ACC112 (cell line): Measurements from ENCODE around the gene EIF4G3.
"Not testable (repeated sequence)": the region's sequence is repeated elsewhere in the genome, so short reads cannot be mapped to it uniquely, and the experiment has no call there.

Source experiments
- H2AFZ ChIP-seq: fragments of 200-600 bp; sonication (generic); one replicate; pipeline ENCODE4 v1.6.0; 2017; ENCODE audit warnings: antibody characterized with exemption, low read length; ENCODE audit not compliant: unreplicated experiment
- H3K27ac ChIP-seq: fragments of 200-600 bp; sonication (generic); 2 replicates; pipeline ENCODE4 v1.5.1; 2014; ENCODE audit warnings: low read depth, mild to moderate bottlenecking, antibody characterized with exemption, low read length, moderate library complexity
- H3K27me3 ChIP-seq: fragments of 200-600 bp; sonication (generic); 2 replicates; pipeline ENCODE4 v1.6.1; 2014; ENCODE audit warnings: mild to moderate bottlenecking, antibody characterized with exemption, low read length, moderate library complexity, mixed read lengths; ENCODE audit not compliant: insufficient read depth
- H3K36me3 ChIP-seq: fragments of 200-600 bp; sonication (generic); 2 replicates; pipeline ENCODE4 v1.6.1; 2016; ENCODE audit warnings: mild to moderate bottlenecking, antibody characterized with exemption, low read length, moderate library complexity, mixed read lengths; ENCODE audit not compliant: insufficient read depth
- H3K4me1 ChIP-seq: fragments of 200-600 bp; sonication (generic); one replicate; pipeline ENCODE4 v1.6.1; 2016; ENCODE audit warnings: low read length, mixed read lengths; ENCODE audit not compliant: insufficient read depth, unreplicated experiment, control insufficient read depth
- H3K4me3 ChIP-seq: fragments of 200-600 bp; sonication (generic); 2 replicates; pipeline ENCODE4 v1.5.1; 2014; ENCODE audit warnings: mild to moderate bottlenecking, low read depth, low read length
- H3K79me2 ChIP-seq: fragments of 200-600 bp; sonication (generic); one replicate; pipeline ENCODE4 v1.6.0; 2016; ENCODE audit warnings: low read length; ENCODE audit not compliant: control insufficient read depth, unreplicated experiment, insufficient read depth

Gene EIF4G3

DNA sequence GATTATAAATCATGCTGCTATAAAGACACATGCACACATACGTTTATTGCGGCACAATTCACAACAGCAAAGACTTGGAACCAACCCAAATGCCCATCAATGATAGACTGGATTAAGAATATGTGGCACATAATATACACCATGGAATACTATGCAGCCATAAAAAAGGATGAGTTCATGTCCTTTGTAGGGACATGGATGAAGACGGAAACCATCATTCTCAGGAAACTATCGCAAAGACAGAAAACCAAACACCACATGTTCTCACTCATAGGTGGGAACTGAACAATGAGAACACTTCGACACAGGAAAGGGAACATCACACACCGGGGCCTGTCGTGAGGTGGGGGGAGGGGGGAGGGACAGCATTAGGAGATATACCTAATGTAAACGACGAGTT is 82.4 kb downstream of the EIF4G3 start:
- H3K4me3 ChIP-seq, H3K27me3 ChIP-seq, H3K36me3 ChIP-seq, H2AFZ ChIP-seq, H3K27ac ChIP-seq: not testable (repeated sequence)
- H3K79me2 ChIP-seq: peaks cover 22% of the 10 kb centered on the region
- H3K4me1 ChIP-seq: peaks cover 22% of the 10 kb centered on the region

GRCh38 chr1:21093271-21093958 is 83.3 kb downstream of the EIF4G3 start:
- Histone ChIP-seq H3K79me2 (peaks cover 25% of the 10 kb centered on the region), H3K4me1 (peaks cover 18% of the 10 kb centered on the region)
- not testable (repeated sequence) for H3K27me3 ChIP-seq, H3K27ac ChIP-seq, H2AFZ ChIP-seq, H3K36me3 ChIP-seq, H3K4me3 ChIP-seq

- Histone ChIP-seq H3K79me2 (peaks cover 25% of the 10 kb centered on the region), H3K4me1 (peaks cover 18% of the 10 kb centered on the region)
- H3K27ac ChIP-seq, H2AFZ ChIP-seq, H3K27me3 ChIP-seq, H3K36me3 ChIP-seq, H3K4me3 ChIP-seq: not testable (repeated sequence)
These were observed 84.2 kb downstream of the EIF4G3 start for GRCh38 chr1:21092545-21092944.

GRCh38 chr1:21091053-21091690 is 85.5 kb downstream of the EIF4G3 start:
- H3K4me1 ChIP-seq: peaks cover 18% of the 10 kb centered on the region
- peaks cover 24% of the 10 kb centered on the region for H3K79me2 ChIP-seq
- H2AFZ ChIP-seq, H3K36me3 ChIP-seq, H3K27me3 ChIP-seq: not testable (repeated sequence)
- H3K27ac ChIP-seq: peak overlapping the region; percentile 80
- peak overlapping the region; percentile 60 for H3K4me3 ChIP-seq

GRCh38 chr1:21090463-21090862 is 86.2 kb downstream of the EIF4G3 start:
- no peak overlapping the region for H2AFZ ChIP-seq
- H3K36me3 ChIP-seq: 0 out of 2 replicates have a peak, but pooled peaks cover 4% of the 10 kb centered on the region
- peaks cover 18% of the 10 kb centered on the region for H3K4me1 ChIP-seq
- no peaks in the 10 kb centered on the region for H3K27me3 ChIP-seq
- H3K27ac ChIP-seq: peak overlapping the region; percentile 80
- peaks cover 19% of the 10 kb centered on the region for H3K79me2 ChIP-seq
- peak overlapping the region; percentile 60 for H3K4me3 ChIP-seq

- Histone ChIP-seq H3K27ac (peak overlapping the region; percentile 80), H2AFZ (no peak overlapping the region), H3K36me3 (0 out of 2 replicates have a peak, but pooled peaks cover 4% of the 10 kb centered on the region), H3K79me2 (peaks cover 19% of the 10 kb centered on the region), H3K27me3 (no peaks in the 10 kb centered on the region), H3K4me1 (peaks cover 18% of the 10 kb centered on the region), H3K4me3 (no peak overlapping the region)
These were observed 87.0 kb downstream of the EIF4G3 start for GRCh38 chr1:21089731-21090130.

DNA sequence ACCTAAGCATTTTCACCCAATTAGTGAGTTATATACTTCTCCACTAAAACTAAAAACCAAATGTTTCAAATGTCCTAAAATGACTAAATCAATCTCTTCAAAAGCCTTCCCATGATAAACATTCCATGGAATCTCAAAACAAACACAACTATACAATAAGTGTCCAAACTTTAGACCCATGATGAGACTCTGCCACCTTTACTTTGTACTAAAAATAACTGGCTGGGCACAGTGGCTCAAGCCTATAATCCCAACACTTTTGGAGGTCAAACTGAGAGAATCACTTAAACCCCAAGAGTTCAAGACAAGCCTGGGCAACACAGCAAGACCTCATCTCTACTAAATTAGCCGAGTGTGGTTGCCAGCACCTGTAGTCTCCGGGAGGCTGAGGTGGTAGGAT is 87.4 kb downstream of the EIF4G3 start:
- H3K79me2 ChIP-seq: peaks cover 19% of the 10 kb centered on the region
- no peak overlapping the region for H3K27ac ChIP-seq
- peaks cover 18% of the 10 kb centered on the region for H3K4me1 ChIP-seq
- H3K4me3 ChIP-seq: no peak overlapping the region
- H2AFZ ChIP-seq: no peak overlapping the region
- H3K27me3 ChIP-seq: no peaks in the 10 kb centered on the region
- 0 out of 2 replicates have a peak, but pooled peaks cover 4% of the 10 kb centered on the region for H3K36me3 ChIP-seq

GRCh38 chr1:21084111-21084810 is 92.4 kb downstream of the EIF4G3 start:
- Histone ChIP-seq H3K4me3 (no peak overlapping the region), H3K36me3 (0 out of 2 replicates have a peak, but pooled peaks cover 4% of the 10 kb centered on the region), H2AFZ (no peak overlapping the region), H3K4me1 (peaks cover 3% of the 10 kb centered on the region), H3K27me3 (no peaks in the 10 kb centered on the region), H3K27ac (no peak overlapping the region), H3K79me2 (peaks cover 14% of the 10 kb centered on the region)

DNA sequence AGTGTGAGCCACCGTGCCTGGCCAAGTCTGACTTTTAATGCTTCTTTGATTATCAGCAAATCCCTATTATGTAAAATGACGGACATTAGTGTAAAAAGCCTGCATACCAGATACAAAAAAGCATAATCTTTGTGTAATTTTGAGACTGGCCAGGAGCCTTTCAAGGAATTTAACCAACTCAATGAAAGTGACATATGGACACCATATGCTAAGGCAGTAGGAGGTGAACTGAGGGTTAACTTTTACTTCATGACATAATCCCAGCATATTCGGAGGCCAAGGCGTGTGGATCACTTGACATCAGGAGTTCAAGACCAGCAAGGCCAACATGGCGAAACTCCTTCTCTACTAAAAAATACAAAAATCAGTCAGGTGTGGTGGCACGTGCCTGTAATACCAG is 94.6 kb downstream of the EIF4G3 start:
- Histone ChIP-seq H3K27ac (no peak overlapping the region), H2AFZ (no peak overlapping the region), H3K4me1 (peaks cover 7% of the 10 kb centered on the region), H3K79me2 (peaks cover 8% of the 10 kb centered on the region), H3K27me3 (no peaks in the 10 kb centered on the region), H3K36me3 (0 out of 2 replicates have a peak, but pooled peaks cover 4% of the 10 kb centered on the region), H3K4me3 (no peak overlapping the region)

DNA sequence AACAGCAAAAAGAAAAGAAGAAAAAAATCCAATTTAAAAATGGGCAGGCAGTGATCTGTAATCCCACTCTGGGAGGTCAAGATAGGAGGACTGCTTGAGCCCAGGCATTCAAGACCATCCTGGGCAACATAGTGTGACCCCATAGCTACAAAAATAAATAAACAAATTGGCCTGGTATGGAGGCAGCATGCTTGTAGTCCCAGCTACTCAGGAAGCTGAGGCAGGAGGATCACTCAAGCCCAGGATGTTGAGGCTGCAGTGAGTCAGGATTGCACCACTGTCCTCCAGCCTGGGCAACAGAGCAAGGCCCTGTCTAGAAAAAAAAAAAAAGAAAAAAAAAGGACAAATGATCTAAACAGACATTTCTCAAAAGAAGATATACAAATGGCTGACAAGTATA is 99.6 kb downstream of the EIF4G3 start:
- H3K36me3 ChIP-seq: no peaks in the 10 kb centered on the region
- peak overlapping the region; percentile 72 for H3K27ac ChIP-seq

More for the DNA sequence above, 99.6 kb downstream of the EIF4G3 start:
- Histone ChIP-seq H3K27me3 (no peaks in the 10 kb centered on the region), H2AFZ (no peak overlapping the region), H3K4me3 (no peak overlapping the region), H3K4me1 (peaks cover 22% of the 10 kb centered on the region), H3K79me2 (peaks cover 24% of the 10 kb centered on the region)
